Choroid plexus epithelial cell (primary cell): ENCODE measurements around the gene C10orf62.
A peak's percentile ranks its signal among the peaks of the same experiment; 100 is the strongest.
"Not testable (repeated sequence)": the region's sequence is repeated elsewhere in the genome, so short reads cannot be mapped to it uniquely, and the experiment has no call there.

Experiments used
- DNase-seq: peaks from one replicate; pipeline ENCODE4 v3.0.0-alpha.2; 2010; ENCODE audit warnings: low read depth
- H3K4me3 ChIP-seq: 2 replicates; pipeline ENCODE4 v1.5.1; 2011; ENCODE audit warnings: low read depth, mild to moderate bottlenecking, control low read depth, low read length, moderate library complexity
- CTCF ChIP-seq: conservative IDR thresholded peaks from 2 replicates; pipeline ENCODE4 v1.5.1; 2011; ENCODE audit warnings: low read depth, mild to moderate bottlenecking, control low read depth, inconsistent platforms, low read length, moderate library complexity

C10orf62 gene

GRCh38 chr10:97571622-97572021 is 17.9 kb upstream of the C10orf62 start:
- DNase-seq: no peak
- no peak for TF ChIP-seq CTCF
- H3K4me3 ChIP-seq: no peak overlapping the region

DNA sequence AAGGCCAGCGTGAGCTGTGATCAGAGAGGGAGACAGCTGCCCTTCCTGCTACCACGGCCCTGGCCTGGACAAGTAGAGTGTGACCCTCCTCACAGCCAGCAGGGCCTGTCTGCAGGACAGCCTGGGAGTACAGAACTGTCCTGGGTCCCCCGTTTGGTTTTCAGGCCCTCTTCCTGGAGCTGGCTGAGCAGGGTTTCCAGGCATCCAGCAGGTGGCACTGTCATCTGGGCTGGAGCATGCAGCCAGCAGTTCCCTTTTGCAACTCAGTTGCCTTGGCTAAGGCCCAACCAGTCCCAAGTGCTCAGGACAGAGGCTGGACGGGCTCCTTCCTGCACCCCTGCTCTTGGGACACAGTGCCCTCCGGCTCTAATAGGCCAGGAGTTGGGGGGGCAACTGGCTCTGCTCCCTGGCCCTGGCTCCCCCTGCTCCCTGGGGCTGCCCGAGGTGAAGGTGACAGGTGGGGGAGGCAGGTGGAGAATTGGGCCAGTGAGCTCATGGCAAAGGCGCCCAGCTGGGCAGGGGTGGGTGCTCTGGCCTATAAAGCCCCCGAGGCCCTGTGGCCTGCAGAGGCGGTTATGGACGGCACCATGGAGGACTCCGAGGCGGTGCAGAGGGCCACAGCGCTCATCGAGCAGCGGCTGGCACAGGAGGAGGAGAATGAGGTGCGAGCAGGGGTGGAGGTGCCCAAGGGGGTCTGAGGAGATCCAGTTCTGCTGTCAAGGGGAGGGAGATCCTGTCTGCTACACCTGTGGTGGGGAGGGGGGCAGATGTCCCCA is 17.1 kb upstream of the C10orf62 start, which contains the start of gene ANKRD2:
Gene ANKRD2 (plus strand): TSS at position 566 of the 776 bp plus-strand sequence. CDS start 10 bp downstream, at position 576.
- peak; percentile 96 for TF ChIP-seq CTCF
- no peak within 1 kb of the TSS for H3K4me3 ChIP-seq
- peak; percentile 90 for DNase-seq

DNA sequence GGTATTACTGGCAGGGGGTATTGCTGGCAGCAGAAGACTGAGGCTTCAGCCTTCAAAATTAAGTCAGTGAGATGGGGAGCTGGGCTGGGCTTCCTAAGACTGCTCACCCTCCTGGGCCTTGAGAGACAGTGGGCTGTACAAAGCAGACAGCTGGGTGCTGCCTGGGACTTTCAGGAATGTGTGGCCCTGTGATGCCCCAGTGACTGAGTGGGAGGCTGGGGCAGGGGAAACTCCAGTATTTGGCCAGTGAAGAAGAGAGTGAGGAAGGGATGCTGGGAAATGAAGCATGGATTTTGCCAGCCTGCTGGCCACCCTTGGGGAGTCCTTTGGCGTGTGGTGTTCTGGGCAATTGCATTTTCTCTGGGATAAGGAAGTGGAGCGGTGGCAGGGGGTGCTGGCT is 16.5 kb upstream of the C10orf62 start:
- H3K4me3 ChIP-seq: no peak overlapping the region
- TF ChIP-seq CTCF: no peak
- peak; percentile 36 for DNase-seq

DNA sequence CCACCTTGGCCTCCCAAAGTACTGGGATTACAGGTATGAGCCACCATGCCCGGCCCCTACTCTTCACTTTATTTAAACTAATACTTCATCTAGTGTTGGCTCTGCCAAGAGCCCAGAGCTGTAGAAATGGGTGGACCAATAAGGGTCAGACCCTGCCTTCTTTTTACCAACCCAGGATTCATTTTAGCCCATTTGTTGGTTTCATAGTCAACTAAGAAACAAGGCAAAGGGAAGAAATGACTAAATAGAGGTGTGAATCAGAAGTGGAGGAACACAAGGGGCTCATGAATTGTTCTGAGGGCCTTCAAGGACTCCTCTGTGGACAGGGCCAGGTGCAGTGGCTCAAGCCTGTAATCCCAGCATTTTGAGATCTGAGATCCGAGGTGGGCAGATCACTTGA is 15.8 kb upstream of the C10orf62 start:
- no peak for TF ChIP-seq CTCF
- no peak overlapping the region for H3K4me3 ChIP-seq
- no peak for DNase-seq

GRCh38 chr10:97574374-97575126 is 15.0 kb upstream of the C10orf62 start:
- no peak for TF ChIP-seq CTCF
- DNase-seq: peak; percentile 35
- H3K4me3 ChIP-seq: no peak overlapping the region

DNA sequence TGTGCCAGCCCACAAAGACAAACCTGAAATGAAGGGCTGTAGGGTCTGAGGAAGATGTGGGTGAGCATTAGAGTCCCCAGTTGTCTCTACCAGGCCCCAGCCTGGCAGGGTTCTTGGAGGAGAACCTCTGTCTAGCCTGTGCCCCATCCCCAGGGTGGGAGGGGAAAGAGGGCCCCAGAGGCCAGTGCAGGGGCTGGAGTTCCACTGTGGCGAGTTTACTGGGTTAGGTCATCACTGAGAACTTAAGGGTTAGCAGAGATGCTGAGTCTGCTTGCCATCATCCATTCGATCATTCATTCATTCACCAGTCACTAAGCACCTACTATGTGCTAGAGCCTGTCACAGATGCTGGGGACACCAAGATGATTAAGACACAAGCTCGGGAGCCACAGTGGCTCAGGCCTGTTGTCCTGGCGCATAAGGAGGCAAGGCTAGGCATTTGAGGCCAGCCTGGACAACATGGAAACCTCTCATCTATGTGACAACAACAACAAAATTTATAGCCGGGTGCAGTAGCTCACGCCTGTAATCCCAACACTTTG is 14.3 kb upstream of the C10orf62 start:
- DNase-seq: no peak
- H3K4me3 ChIP-seq: no peak overlapping the region
- TF ChIP-seq CTCF: no peak

DNA sequence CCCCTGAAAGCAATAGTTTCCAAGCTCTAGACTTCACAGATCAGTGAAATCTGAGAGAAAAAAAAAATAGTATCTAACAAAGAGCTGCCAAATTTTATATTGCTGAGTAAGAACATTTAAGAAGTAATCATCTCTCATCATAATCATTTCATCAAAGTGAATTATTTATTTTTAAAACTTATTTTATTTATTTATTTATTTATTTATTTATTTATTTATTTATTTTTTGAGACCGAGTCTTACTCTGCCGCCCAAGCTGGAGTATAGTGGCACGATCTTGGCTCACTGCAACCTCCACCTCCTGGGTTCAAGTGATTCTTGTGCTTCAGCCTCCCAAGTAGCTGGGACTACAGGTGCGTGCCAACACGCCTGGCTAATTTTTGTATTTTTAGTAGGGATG is 13.0 kb upstream of the C10orf62 start:
- not testable (repeated sequence) for H3K4me3 ChIP-seq, DNase-seq
